OCI-LY7 (cell line): Measurements from ENCODE around the gene ITSN1.

Experiments
- EZH2phosphoT487 ChIP-seq: fragments of 200-600 bp; sonication (generic); IDR thresholded peaks from 2 replicates; pipeline ENCODE4 v1.6.1; 2018; ENCODE audit warnings: low read depth, borderline replicate concordance, mild to moderate bottlenecking, mixed run types, antibody characterized with exemption, low read length, moderate library complexity, mixed read lengths
- TF ChIP-seq, protein P1 (sequence below): fragments of 200-600 bp; sonication (generic); conservative IDR thresholded peaks from 2 replicates; pipeline ENCODE4 v1.5.1; 2014; ENCODE audit warnings: mild to moderate bottlenecking, antibody characterized with exemption, low read length, moderate library complexity, mixed read lengths

DNA sequence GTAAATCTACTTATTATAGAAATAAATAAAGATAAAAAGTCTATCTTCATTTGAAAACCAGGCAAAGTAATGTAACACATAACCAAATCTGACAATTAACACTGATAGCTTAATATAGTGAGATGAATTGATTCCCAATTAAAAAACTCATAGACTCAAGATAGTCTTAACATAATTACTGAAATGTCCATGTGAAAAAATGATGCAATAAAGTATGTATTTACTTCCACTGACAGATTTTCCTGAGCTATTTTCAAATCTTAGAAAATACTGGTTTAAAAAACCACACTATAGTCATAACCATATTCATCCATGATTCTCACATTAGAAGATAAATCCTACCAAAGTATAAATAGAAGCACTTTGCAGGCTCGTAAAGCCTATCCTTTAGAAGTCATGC, 44.2 kb upstream of the ITSN1 start:
- TF ChIP-seq, protein P1, sequence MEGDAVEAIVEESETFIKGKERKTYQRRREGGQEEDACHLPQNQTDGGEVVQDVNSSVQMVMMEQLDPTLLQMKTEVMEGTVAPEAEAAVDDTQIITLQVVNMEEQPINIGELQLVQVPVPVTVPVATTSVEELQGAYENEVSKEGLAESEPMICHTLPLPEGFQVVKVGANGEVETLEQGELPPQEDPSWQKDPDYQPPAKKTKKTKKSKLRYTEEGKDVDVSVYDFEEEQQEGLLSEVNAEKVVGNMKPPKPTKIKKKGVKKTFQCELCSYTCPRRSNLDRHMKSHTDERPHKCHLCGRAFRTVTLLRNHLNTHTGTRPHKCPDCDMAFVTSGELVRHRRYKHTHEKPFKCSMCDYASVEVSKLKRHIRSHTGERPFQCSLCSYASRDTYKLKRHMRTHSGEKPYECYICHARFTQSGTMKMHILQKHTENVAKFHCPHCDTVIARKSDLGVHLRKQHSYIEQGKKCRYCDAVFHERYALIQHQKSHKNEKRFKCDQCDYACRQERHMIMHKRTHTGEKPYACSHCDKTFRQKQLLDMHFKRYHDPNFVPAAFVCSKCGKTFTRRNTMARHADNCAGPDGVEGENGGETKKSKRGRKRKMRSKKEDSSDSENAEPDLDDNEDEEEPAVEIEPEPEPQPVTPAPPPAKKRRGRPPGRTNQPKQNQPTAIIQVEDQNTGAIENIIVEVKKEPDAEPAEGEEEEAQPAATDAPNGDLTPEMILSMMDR = no peak
- TF ChIP-seq EZH2phosphoT487 = no peak
